ENCODE measurements around the gene IGLON5. TPM values are rescaled to one million over a fixed set of nuclear protein-coding genes. Genes with fewer than 3 reads are reported as not detected.
A peak's percentile ranks its signal among the peaks of the same experiment; 100 is the strongest.

IGLON5 gene
- total RNA-seq, 2 donors from 2014 or later = 0.12 to 0.16 TPM

GRCh38 chr19:51357952-51358351 is 46.5 kb downstream of the IGLON5 start:
- DNase-seq = no peak
- no peak overlapping the region for H3K9ac ChIP-seq (ENCODE audit: low read depth in 2 of 2, low read length in 2 of 2)
- no peak overlapping the region for H3K27ac ChIP-seq
- intact Hi-C loops (cut with DNase I) = no loop called here
- H3K9me3 ChIP-seq = no peaks in the 10 kb centered on the region
- no peak for TF ChIP-seq CTCF (IDR thresholded peaks at IDR 0.05)
- H3K36me3 ChIP-seq = no peaks in the 10 kb centered on the region
- H3K4me1 ChIP-seq = no peaks in the 10 kb centered on the region
- H3K27me3 ChIP-seq = no peaks in the 10 kb centered on the region
- H3K4me3 ChIP-seq = no peak overlapping the region

GRCh38 chr19:51359294-51359693 is 47.9 kb downstream of the IGLON5 start:
- no peaks in the 10 kb centered on the region for H3K27me3 ChIP-seq
- no peaks in the 10 kb centered on the region for H3K4me1 ChIP-seq
- no peak overlapping the region for H3K27ac ChIP-seq
- no peaks in the 10 kb centered on the region for H3K9me3 ChIP-seq
- intact Hi-C loops (cut with DNase I) = no loop called here
- no peaks in the 10 kb centered on the region for H3K36me3 ChIP-seq
- no peak for TF ChIP-seq CTCF (IDR thresholded peaks at IDR 0.05)
- no peak overlapping the region for H3K4me3 ChIP-seq
- DNase-seq = no peak
- H3K9ac ChIP-seq (ENCODE audit: low read depth in 2 of 2, low read length in 2 of 2) = no peak overlapping the region

- DNase-seq = no peak
- H3K4me3 ChIP-seq = no peak overlapping the region
- no peak overlapping the region for H3K27ac ChIP-seq
- H3K9ac ChIP-seq (ENCODE audit: low read depth in 2 of 2, low read length in 2 of 2) = no peak overlapping the region
- no peak for TF ChIP-seq CTCF (IDR thresholded peaks at IDR 0.05)
- peaks cover 6% of the 10 kb centered on the region for H3K4me1 ChIP-seq
- intact Hi-C loops (cut with DNase I) = no loop called here
- H3K27me3 ChIP-seq = no peaks in the 10 kb centered on the region
- no peaks in the 10 kb centered on the region for H3K9me3 ChIP-seq
- H3K36me3 ChIP-seq = no peaks in the 10 kb centered on the region
Measured at GRCh38 chr19:51361239-51361638, 49.8 kb downstream of the IGLON5 start.

GRCh38 chr19:51364200-51365106 is 53.0 kb downstream of the IGLON5 start:
- no peak overlapping the region for H3K4me3 ChIP-seq
- intact Hi-C loops (cut with DNase I) = no loop called here
- H3K9ac ChIP-seq (ENCODE audit: low read depth in 2 of 2, low read length in 2 of 2) = peak overlapping the region in 1 of 2 donors; percentile 40
- no peaks in the 10 kb centered on the region for H3K9me3 ChIP-seq
- H3K4me1 ChIP-seq = peaks cover 10% of the 10 kb centered on the region
- no peak for TF ChIP-seq CTCF (IDR thresholded peaks at IDR 0.05)
- H3K36me3 ChIP-seq = no peaks in the 10 kb centered on the region
- H3K27me3 ChIP-seq = no peaks in the 10 kb centered on the region
- no peak for DNase-seq
- H3K27ac ChIP-seq = no peak overlapping the region

- DNase-seq = peak; percentile 53
- intact Hi-C loops (cut with DNase I) = no loop called here
- no peaks in the 10 kb centered on the region for H3K27me3 ChIP-seq
- H3K4me1 ChIP-seq = peaks cover 10% of the 10 kb centered on the region
- H3K9ac ChIP-seq (ENCODE audit: low read depth in 2 of 2, low read length in 2 of 2) = peak overlapping the region; percentile 96 to 99
- H3K36me3 ChIP-seq = no peaks in the 10 kb centered on the region
- H3K27ac ChIP-seq = peak overlapping the region; percentile 91
- H3K4me3 ChIP-seq = peak overlapping the region; percentile 76
- no peaks in the 10 kb centered on the region for H3K9me3 ChIP-seq
- TF ChIP-seq CTCF (IDR thresholded peaks at IDR 0.05) = no peak
Measured at GRCh38 chr19:51365211-51365964, 53.9 kb downstream of the IGLON5 start.

Data from colonic mucosa (tissue), 4 donors.